ENCODE data around the gene FGD4. TPM values are rescaled to one million over a fixed set of nuclear protein-coding genes. Genes with fewer than 3 reads are reported as not detected.
A peak's percentile ranks its signal among the peaks of the same experiment; 100 is the strongest.

FGD4 gene
- total and polyA plus RNA-seq, 9 of the 15 experiments (the other 6 are each of a cell fraction or from before 2014, with no cell fraction given): 0.05 to 0.51 (median 0.27) TPM

DNA sequence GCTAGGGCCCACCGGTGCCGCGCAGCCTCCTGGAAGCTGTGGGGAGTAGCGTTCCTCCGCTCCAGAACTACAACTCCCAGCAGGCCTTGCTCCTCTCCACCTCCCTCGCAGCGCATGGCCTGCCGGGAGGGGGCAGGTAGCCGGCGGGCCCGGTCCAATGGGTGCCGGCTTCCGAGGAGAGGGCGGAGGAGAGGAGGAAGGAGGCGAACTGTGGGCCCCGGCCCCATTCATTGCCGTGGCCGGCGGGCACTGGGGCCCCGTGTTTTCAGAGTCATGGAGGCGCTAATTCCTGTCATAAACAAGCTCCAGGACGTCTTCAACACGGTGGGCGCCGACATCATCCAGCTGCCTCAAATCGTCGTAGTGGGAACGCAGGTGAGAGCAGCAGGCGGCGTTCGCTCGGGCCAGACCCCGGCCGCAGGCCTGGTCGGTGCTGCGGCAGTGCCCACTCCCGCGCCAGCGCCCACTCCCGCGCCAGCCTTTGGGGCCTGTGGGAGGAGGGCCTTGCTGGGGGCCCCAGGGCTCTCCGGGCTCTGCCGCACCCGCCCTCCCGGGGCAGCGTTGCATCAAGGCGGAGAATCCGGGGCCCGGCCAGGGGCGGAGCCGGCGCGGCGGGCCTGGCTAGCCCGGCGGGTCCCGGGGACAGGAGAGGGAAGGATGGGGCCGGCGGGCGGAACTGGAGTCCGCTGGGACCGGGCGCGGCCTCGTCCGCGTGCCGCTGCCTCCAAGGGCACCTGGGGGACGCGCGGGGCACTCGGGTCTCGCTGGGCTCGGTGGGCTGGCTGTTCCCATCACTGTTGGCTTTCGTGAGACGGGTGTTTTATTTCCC, 279.9 kb downstream of the FGD4 start, which contains the start of gene DNM1L (continued):
- TF ChIP-seq JUN (IDR thresholded peaks at IDR 0.05; ENCODE audit: borderline replicate concordance, low read depth, low read length) (peak; percentile 34; the same call in 1 of the 2 replicates), JUN (CRISPR knock-in tag; IDR thresholded peaks at IDR 0.05; ENCODE audit: borderline replicate concordance) (no peak), FOXO4 (CRISPR knock-in tag; IDR thresholded peaks at IDR 0.05) (no peak), BHLHE40 (IDR thresholded peaks at IDR 0.05; ENCODE audit: low read length) (peak; percentile 4; the same call in 1 of the 2 replicates), MAFK (IDR thresholded peaks at IDR 0.05; ENCODE audit: low read length) (no peak), SRSF1 (IDR thresholded peaks at IDR 0.05; ENCODE audit: low read depth, low read length) (no peak), SRSF9 (IDR thresholded peaks at IDR 0.05; ENCODE audit: borderline replicate concordance, low read depth, low read length) (no peak), DNMT1 (IDR thresholded peaks at IDR 0.05) (no peak), ZNF583 (CRISPR knock-in tag; IDR thresholded peaks at IDR 0.05) (no peak), CREB1 (IDR thresholded peaks at IDR 0.05) (no peak; the same call in 1 of the 2 replicates), CREB1 (CRISPR knock-in tag; IDR thresholded peaks at IDR 0.05) (0 out of 2 replicates have a peak, but pooled peaks have one; percentile 14), CHD7 (IDR thresholded peaks at IDR 0.05; ENCODE audit: low read depth, low read length) (no peak)
- TF ChIP-seq, protein P1, sequence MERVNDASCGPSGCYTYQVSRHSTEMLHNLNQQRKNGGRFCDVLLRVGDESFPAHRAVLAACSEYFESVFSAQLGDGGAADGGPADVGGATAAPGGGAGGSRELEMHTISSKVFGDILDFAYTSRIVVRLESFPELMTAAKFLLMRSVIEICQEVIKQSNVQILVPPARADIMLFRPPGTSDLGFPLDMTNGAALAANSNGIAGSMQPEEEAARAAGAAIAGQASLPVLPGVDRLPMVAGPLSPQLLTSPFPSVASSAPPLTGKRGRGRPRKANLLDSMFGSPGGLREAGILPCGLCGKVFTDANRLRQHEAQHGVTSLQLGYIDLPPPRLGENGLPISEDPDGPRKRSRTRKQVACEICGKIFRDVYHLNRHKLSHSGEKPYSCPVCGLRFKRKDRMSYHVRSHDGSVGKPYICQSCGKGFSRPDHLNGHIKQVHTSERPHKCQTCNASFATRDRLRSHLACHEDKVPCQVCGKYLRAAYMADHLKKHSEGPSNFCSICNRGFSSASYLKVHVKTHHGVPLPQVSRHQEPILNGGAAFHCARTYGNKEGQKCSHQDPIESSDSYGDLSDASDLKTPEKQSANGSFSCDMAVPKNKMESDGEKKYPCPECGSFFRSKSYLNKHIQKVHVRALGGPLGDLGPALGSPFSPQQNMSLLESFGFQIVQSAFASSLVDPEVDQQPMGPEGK (CRISPR knock-in tag; IDR thresholded peaks at IDR 0.05; ENCODE audit: borderline replicate concordance): no peak

All from K562 (cell line).